Measurements from ENCODE around the gene TMEM91. TPM values are rescaled to one million over a fixed set of nuclear protein-coding genes. Genes with fewer than 3 reads are reported as not detected.

The TMEM91 gene
- polyA plus RNA-seq, 1 of the 3 experiments (the other 2 are of a cell fraction): 5.7 TPM

- Histone ChIP-seq H3K27me3 (ENCODE audit: insufficient read depth) (no peaks in the 10 kb centered on the region), H3K4me3 (ENCODE audit: low read depth in 2 of 2, low read length in 1 of 2) (no peak overlapping the region), H3K9ac (no peak overlapping the region), H3K79me2 (ENCODE audit: insufficient read depth) (no peaks in the 10 kb centered on the region), H3K9me3 (no peaks in the 10 kb centered on the region), H3K36me3 (replicated peaks in 1 of 2; ENCODE audit: control insufficient read depth in 1 of 2, insufficient read depth in 2 of 2, low read length in 1 of 2) (peaks cover 3 to 30% of the 10 kb centered on the region in 2 experiments), H2AFZ (ENCODE audit: low read depth) (no peak overlapping the region), H3K9me2 (no peaks in the 10 kb centered on the region), H3F3A (replicated peaks; ENCODE audit: insufficient read depth) (no peaks in the 10 kb centered on the region), H3K4me1 (ENCODE audit: control insufficient read depth in 1 of 2, insufficient read depth in 2 of 2, low read depth in 1 of 2, low read length in 1 of 2) (peaks cover 0 to 12% of the 10 kb centered on the region in 2 experiments; a peak in 1 of 4 replicates), H3K27ac (ENCODE audit: low read depth in 2 of 2, low read length in 1 of 2) (no peak overlapping the region), H4K20me1 (ENCODE audit: insufficient read depth) (no peaks in the 10 kb centered on the region), H3K4me2 (no peak overlapping the region)
- CTCF ChIA-PET: interaction anchor here (0.7 kb wide), 1 partner anchor 34 kb away, joined by 4 read pairs; no protein-coding TSS in a partner anchor
- no peak for TF ChIP-seq TEAD4 (IDR thresholded peaks at IDR 0.05; ENCODE audit: borderline replicate concordance, insufficient read depth)
- no peak for TF ChIP-seq MXI1 (IDR thresholded peaks at IDR 0.05; ENCODE audit: low read depth, low read length)
- no peak for TF ChIP-seq IRF3 (IDR thresholded peaks at IDR 0.05; ENCODE audit: low read depth, low read length)
- TF ChIP-seq GABPA (IDR thresholded peaks at IDR 0.05; ENCODE audit: low read depth): no peak
- TF ChIP-seq NRF1 (IDR thresholded peaks at IDR 0.05; ENCODE audit: low read depth, low read length): no peak
- TF ChIP-seq EP300 (IDR thresholded peaks at IDR 0.05; ENCODE audit: borderline replicate concordance in 1 of 2, low read depth in 1 of 2, low read length in 1 of 2): no peak
- TF ChIP-seq SMC3 (IDR thresholded peaks at IDR 0.05; ENCODE audit: low read depth, low read length): no peak
- TF ChIP-seq, protein P1, sequence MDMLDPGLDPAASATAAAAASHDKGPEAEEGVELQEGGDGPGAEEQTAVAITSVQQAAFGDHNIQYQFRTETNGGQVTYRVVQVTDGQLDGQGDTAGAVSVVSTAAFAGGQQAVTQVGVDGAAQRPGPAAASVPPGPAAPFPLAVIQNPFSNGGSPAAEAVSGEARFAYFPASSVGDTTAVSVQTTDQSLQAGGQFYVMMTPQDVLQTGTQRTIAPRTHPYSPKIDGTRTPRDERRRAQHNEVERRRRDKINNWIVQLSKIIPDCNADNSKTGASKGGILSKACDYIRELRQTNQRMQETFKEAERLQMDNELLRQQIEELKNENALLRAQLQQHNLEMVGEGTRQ (IDR thresholded peaks at IDR 0.05; ENCODE audit: borderline replicate concordance, low read depth, low read length): no peak
- TF ChIP-seq FOXJ3 (CRISPR knock-in tag; IDR thresholded peaks at IDR 0.05): no peak
- TF ChIP-seq RXRA (IDR thresholded peaks at IDR 0.05; ENCODE audit: borderline replicate concordance, low read depth): no peak
- TF ChIP-seq, protein P2, sequence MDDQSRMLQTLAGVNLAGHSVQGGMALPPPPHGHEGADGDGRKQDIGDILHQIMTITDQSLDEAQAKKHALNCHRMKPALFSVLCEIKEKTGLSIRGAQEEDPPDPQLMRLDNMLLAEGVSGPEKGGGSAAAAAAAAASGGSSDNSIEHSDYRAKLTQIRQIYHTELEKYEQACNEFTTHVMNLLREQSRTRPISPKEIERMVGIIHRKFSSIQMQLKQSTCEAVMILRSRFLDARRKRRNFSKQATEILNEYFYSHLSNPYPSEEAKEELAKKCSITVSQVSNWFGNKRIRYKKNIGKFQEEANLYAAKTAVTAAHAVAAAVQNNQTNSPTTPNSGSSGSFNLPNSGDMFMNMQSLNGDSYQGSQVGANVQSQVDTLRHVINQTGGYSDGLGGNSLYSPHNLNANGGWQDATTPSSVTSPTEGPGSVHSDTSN (IDR thresholded peaks at IDR 0.05): no peak
- TF ChIP-seq MEF2A (IDR thresholded peaks at IDR 0.05; ENCODE audit: borderline replicate concordance, low read depth): no peak
- WGBS (ENCODE audit: low lambda C conversion rate): 90% methylated on average over 5 of the region's 9 CpGs
- POLR2A ChIA-PET: no interaction called here
- DNase-seq: no peak
Measured at GRCh38 chr19:41415154-41415571, 38.8 kb downstream of the TMEM91 start.

- Histone ChIP-seq H4K20me1 (ENCODE audit: insufficient read depth) (no peaks in the 10 kb centered on the region), H3K4me2 (no peak overlapping the region), H3F3A (replicated peaks; ENCODE audit: insufficient read depth) (no peaks in the 10 kb centered on the region), H3K9me2 (no peaks in the 10 kb centered on the region), H3K4me3 (ENCODE audit: low read depth in 2 of 2, low read length in 1 of 2) (no peak overlapping the region), H3K79me2 (ENCODE audit: insufficient read depth) (no peaks in the 10 kb centered on the region), H3K9me3 (no peaks in the 10 kb centered on the region), H3K4me1 (ENCODE audit: control insufficient read depth in 1 of 2, insufficient read depth in 2 of 2, low read depth in 1 of 2, low read length in 1 of 2) (peaks cover 0 to 9% of the 10 kb centered on the region in 2 experiments; a peak in 1 of 4 replicates), H3K36me3 (replicated peaks in 1 of 2; ENCODE audit: control insufficient read depth in 1 of 2, insufficient read depth in 2 of 2, low read length in 1 of 2) (peaks cover 3 to 29% of the 10 kb centered on the region in 2 experiments), H3K27me3 (ENCODE audit: insufficient read depth) (no peaks in the 10 kb centered on the region), H3K9ac (no peak overlapping the region), H2AFZ (ENCODE audit: low read depth) (no peak overlapping the region), H3K27ac (ENCODE audit: low read depth in 2 of 2, low read length in 1 of 2) (no peak overlapping the region)
- DNase-seq: no peak
- ChIA-PET CTCF (no interaction called here), POLR2A (no interaction called here)
- no peak for TF ChIP-seq TAF1 (IDR thresholded peaks at IDR 0.05; ENCODE audit: borderline replicate concordance, low read depth, low read length)
- TF ChIP-seq NRF1 (IDR thresholded peaks at IDR 0.05; ENCODE audit: low read depth, low read length): no peak
- no peak for TF ChIP-seq CHD2 (IDR thresholded peaks at IDR 0.05; ENCODE audit: low read length, partially characterized antibody)
- no peak for TF ChIP-seq JUND (IDR thresholded peaks at IDR 0.05)
- WGBS (ENCODE audit: low lambda C conversion rate): 96% methylated on average over 12 of the region's 12 CpGs
Measured at GRCh38 chr19:41416194-41416674, 39.9 kb downstream of the TMEM91 start.

All from SK-N-SH (cell line).